GM20431 (cell line): Measurements from ENCODE around the gene SLC8A2.

ENCODE experiments used
- in situ Hi-C: fragments of 300-500 bp; cut with MseI, MboI; formaldehyde crosslinking; loops from one replicate; pipeline ENCODE4 v1.15.0; 2020; ENCODE audit warnings: low sequenced_read_pairs; ENCODE audit not compliant: unreplicated experiment

The SLC8A2 gene

GRCh38 chr19:47435883-47436417 lies 35.7 kb downstream of the SLC8A2 start:
- in situ Hi-C loops = loop anchor here (10.0 kb wide), 1 partner anchor 269 kb away; no protein-coding TSS in a partner anchor

GRCh38 chr19:47435196-47435595 lies 36.5 kb downstream of the SLC8A2 start:
- in situ Hi-C loops = loop anchor here (10.0 kb wide), 1 partner anchor 270 kb away; no protein-coding TSS in a partner anchor

DNA sequence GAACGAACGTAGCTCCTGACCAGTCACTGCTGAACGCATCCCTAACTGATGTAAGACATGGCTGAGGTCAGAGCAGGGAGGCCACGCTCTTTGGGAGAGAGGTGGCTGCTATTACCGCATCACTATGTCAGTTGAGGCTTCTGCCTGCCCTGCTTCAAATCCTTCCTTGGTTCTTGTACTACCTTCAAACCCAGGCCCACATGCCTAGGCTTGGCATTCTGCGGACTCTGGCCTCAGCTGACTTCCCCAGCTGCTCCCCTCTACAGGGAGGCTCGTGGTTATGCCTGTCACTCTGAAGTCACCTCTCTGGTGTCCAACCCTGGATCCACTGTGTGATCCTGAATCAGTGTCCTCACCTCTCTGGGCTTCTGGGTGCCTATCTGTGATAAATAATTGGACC lies 37.6 kb downstream of the SLC8A2 start:
- in situ Hi-C loops = loop anchor here (10.0 kb wide), 1 partner anchor 271 kb away; no protein-coding TSS in a partner anchor

GRCh38 chr19:47433121-47433520 lies 38.6 kb downstream of the SLC8A2 start:
- in situ Hi-C loops = loop anchor here (10.0 kb wide), 1 partner anchor 272 kb away; no protein-coding TSS in a partner anchor

GRCh38 chr19:47432499-47432898 lies 39.2 kb downstream of the SLC8A2 start:
- in situ Hi-C loops = loop anchor here (10.0 kb wide), 1 partner anchor 272 kb away; no protein-coding TSS in a partner anchor

- in situ Hi-C loops = loop anchor here (10.0 kb wide), 1 partner anchor 273 kb away; no protein-coding TSS in a partner anchor
Observed at GRCh38 chr19:47432091-47432490, 39.6 kb downstream of the SLC8A2 start.

DNA sequence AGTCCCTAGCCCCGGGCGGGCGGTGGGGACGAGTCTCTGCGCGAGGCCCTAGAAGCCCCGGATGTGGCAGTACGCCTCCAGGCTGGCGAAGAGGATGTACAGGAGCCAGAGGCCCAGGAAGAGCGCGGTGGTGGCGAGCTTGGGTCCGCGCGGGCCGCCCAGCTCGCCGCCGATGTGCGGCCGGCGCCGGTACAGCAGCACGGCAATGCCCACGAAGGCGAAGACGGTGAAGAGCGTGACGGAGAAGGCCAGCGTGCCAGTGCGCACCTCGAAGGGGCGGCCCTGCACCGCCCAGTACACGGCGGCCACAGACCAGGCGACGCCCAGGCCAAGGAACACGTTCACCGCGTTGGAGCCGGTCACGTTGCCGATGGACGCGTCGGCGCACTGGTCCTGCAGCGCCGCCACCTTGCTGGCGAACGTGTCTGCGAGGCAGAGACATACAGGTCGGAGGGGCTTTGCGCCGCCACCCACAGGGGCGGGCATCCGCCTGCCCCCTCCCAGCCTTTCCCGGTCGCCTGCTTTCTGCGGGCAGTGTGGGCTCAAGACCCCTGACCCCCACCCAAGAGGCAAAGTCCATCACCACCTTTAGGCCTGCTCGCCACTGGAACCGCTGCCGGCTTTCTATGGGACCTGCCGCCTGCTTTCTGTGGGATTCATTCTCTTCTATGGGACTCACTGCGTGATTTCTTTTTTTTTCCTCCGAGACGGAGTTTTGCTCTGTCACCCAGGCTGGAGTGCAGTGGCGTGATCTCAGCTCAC lies 41.5 kb downstream of the SLC8A2 start:
- in situ Hi-C loops = loop anchor here (10.0 kb wide), 1 partner anchor 275 kb away; no protein-coding TSS in a partner anchor

DNA sequence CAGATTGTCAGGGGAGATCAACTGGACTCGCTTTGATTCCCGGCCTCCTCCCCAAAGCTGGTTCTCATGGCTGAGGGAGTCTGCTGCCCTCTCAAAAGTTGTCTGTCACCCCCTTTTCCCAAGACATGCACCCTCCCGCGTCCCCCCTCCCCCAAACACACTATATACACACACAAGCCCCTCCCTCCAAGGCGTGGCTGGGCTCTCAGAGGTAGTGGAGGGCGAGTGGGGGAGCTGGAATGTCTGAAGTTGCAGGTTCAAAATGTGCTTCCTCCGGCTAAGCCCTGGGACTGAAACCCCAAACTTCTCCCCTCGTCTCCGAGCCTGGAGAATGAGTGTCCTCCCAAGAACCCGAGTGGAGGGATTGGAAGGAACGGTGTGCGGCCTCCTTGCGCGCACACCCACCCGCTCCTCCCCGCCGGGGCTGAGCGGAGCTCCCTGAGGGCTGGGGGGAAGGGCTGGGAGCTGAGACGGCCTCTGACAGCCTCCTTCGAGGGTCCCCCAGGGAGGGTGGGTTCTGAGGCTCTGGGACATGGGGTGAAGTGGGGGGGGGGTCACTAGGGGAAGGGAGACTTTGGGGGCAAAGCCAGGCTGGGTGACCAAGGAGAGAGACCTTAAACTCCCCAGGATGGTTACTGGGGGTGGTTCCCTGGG lies 42.4 kb downstream of the SLC8A2 start:
- in situ Hi-C loops = no loop called here

DNA sequence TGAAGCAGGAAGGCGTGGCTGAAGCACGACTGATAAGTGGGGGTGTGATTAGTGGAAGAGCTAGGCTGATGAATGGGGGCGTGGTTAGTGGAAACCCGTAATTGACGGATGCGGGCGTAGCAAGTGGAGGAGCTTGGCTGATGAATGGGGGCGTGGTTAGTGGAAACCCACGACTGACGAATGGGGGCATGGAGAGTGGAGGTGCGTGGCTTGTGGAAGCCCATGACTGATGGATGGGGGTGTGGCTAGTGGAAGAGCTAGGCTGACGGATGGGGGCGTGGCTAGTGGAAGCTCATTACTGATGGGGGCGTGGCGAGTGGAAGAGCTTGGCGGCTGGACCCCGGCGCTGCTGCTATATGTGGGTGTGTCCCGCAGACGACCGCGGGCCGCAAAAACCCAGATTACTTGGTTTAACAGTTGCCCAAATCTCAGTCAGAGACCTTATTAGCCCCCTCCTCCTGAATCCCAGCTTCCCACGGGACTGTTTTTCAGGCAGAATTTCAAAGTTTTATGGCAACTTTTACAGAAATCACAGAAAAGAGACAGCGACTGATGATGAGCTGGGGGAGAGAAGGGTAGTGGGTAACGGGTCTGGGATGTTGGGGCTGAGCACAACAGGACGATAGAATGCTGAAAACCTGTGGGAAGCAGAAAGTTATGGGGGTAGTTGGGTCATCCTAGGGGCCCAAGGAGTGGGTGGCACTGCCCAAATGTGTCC lies 43.4 kb downstream of the SLC8A2 start:
- in situ Hi-C loops = no loop called here

GRCh38 chr19:47427241-47428176 lies 44.2 kb downstream of the SLC8A2 start:
- in situ Hi-C loops = no loop called here

DNA sequence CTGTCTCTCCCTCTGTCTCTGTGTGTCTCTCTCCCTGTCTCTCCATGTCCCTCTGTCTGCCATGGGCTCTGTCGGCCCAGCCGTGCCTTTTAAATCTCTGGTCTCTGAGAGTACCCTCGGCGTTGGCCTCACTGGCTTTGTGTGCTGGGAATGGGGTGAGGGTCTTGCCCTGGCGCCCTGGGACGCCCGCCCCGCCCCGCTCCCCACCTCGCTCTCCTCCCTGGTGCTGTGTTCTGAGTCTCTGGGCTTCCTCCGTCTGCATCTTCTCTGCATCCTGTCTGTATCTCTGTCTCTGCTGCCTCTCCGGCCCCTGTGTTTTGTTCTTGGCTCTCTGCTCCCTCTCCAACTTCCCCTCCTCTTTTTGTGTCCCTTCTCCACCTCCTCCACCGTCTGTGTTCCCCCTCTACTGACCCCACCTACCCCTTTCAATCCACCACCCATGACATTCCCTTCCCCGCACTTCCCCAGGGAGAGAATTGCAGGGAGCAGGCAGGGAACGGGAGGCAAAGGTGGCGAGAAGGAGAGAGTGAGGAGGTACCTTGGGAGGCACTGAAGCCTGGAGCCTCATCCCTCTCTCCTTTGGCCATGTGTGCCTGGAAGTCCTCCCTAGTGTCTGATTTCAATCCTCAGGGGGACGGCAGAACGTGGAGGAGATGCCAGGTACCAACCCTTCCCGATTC lies 48.4 kb downstream of the SLC8A2 start:
- in situ Hi-C loops = no loop called here

DNA sequence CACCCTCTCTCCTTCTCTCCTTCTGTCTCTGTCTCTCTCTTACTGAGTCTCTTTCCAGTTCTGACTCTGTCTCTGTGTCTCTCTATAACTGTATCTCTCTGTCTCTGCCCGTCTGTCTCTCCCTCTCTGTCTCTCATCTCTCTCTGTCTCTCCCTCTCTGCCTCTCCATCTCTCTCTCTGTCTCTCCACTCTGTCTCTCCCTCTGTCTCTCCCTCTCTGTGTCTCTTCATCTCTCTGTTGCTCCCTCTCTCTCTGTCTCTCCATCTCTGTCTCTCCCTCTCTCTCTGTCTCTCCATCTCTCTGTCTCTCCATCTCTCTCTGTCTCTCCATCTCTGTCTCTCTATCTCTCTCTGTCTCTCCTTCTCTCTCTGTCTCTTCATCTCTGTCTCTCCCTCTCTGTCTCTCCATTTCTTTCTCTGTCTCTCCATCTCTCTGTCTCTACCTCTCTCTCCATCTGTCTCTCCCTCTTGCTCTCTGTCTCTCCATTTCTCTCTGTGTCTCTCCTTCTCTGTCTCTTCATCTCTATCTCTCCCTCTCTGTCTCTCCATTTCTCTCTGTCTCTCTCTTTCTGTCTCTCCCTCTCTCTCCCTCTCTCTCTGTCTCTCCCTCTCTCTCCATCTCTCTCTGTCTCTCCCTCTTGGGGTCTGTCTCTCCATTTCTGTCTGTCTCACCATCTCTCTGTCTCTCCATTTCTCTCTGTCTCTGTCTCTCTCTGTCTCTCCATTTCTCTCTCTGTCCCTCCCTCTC lies 49.1 kb downstream of the SLC8A2 start:
- in situ Hi-C loops = no loop called here

DNA sequence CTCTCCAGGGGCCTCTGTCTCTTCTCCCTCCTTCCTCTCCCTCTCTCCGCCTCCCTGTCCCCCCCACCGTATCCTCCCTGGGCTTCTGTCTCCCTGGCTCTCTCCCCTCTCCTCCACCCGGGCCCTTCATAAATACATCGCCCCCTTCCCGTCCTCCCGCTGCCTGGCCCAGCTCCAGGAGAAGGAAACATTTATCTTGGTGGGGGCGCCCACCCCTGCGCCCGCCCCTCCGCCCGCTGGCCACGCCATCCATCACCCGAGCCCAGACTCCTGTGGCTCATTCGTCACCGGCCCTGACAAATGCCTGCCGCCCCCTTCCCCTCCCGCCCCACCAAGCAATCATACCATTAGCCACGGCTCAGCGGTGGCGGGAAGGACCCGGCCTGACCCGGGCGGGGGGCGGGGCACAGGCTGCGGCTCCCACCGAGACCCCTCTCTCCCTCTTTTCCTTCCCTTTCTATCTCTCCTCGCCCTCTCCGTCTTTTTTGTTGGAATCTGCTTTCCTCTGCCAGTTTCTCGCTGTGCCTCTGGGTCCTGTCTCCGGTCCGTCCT lies 49.8 kb downstream of the SLC8A2 start:
- in situ Hi-C loops = no loop called here

DNA sequence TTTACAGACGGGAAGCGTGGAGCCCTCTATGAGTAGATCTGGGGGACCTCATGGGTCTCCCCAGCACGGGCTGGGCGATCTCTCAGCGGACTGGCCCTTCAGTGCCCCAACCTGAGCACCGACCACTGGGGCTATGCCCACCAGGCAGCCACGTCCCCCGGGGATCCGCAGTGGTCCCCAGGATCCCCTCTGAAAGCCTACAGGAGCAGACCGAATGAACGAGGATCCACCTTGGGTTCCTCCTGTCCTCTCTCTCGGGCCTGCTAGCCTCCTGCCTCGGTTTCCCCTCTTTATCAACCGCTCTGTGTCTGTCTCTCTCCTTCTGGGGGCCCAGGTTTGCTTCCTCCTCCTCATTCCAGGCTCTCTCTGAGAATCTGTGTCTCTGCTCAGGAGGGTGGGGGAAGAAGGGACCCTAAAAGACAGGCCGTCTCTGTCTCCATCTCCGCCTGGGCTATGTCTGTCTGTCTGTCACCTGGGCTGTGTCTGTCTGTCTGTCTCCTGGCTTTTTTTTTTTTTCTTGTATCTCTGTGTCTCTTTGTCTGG lies 50.4 kb downstream of the SLC8A2 start:
- in situ Hi-C loops = no loop called here

DNA sequence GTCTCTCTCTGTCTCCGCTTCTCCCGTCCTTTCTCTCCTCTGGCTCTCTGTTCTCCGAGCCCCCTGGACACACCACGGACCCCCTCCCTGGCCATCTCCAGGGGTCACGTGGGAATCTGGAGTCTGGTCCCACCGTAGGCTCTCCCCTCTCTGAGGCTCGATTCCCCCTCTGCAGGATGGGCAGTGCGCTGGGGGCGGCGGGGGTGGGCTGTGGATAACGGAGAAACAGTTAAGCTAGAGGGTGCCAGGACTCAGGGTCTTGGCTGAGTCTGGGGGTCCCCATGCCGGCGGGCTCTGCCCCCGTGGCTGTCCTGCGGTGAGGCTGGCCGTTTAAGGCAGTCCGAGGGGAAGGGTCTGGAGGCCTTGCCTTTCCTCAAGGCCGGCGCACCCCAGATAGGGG lies 51.9 kb downstream of the SLC8A2 start:
- in situ Hi-C loops = no loop called here

DNA sequence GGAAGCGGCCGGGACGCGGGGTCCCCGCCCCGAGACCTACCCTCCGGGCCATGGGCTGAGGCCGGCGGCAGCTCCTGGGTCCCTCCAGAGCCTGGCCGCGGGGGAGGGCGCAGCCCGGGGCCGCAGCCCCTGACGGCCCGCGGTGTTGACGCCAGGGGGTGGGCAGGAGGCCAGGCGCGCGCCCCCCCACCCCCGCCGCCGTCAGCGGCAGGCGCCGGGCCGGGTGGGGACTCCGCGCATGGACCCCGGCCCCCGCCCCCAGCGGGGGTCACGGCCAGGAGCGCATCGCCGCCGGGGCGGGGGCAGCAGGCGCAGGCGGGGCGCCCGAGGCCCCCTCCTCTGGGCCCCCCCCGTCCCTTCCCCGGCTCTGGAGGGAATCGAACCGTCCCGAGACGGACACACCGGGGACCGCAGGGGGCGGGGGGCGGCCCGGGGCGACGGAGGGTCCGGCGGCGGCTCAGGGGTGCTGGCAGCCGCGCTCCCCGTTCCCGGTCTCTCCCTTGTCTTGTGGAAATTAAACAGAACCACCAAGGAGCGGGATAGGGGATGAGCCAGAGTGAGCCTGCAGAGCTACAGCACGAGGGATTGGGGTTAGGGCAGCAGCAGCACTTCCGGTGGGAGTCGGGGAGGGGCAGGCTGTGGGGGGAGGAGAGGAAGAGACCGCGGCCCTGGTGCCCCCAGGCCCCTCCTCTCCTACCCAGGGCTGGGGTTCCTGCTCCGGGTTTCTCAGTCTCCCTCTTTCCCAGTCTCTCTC lies 52.5 kb downstream of the SLC8A2 start, which contains the start of gene MEIS3:
TSS of gene MEIS3 (minus strand) at position 498 of the 754 bp plus-strand sequence. CDS start at position 52, 446 bp downstream.
- in situ Hi-C loops = no loop called here

DNA sequence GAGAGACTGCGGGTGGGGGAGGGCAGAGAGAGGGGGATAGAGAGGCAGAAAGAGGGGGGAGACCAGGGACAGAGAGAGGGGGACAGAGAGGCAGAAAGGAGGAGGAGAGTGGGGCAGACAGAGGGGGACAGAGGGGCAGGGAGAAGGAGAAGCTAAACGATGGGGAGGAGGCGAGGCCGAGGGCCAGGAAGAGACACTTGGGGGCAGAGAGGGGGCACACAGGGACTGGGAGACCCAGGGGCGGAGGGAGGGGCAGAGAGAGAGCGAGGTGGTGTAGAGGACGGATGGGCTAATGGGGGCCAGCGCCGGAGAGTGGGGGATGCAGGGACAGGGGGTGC lies 53.0 kb downstream of the SLC8A2 start:
- in situ Hi-C loops = no loop called here
